CD4-positive, alpha-beta T cell treated with Interleukin-4 for 4 hours (primary cell): ENCODE measurements around the gene LPCAT1.
"Not testable (repeated sequence)": the region's sequence is repeated elsewhere in the genome, so short reads cannot be mapped to it uniquely, and the experiment has no call there.

Experiments used
- DNase-seq: peaks from one replicate; pipeline ENCODE4 v3.0.0-alpha.2; 2020

The LPCAT1 gene

DNA sequence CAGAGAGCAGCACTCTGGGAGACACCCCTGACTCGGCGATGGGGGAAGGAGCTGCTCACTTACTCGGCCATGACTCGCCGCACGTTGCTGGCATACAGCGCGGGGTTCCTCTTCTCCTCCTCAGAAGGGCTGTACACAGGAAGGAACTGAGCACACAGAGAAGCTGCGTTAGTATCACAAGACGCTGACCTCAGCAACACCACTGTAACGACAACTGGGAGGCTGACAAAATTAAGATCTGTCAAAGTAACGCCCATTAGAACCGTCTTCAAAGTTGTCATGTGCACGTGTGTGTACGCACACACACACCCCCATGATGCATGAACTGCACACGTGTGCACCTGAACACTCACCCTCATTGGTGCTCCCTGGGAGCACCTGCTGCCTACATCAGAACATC lies 46.4 kb downstream of the LPCAT1 start:
- DNase-seq = no peak

DNA sequence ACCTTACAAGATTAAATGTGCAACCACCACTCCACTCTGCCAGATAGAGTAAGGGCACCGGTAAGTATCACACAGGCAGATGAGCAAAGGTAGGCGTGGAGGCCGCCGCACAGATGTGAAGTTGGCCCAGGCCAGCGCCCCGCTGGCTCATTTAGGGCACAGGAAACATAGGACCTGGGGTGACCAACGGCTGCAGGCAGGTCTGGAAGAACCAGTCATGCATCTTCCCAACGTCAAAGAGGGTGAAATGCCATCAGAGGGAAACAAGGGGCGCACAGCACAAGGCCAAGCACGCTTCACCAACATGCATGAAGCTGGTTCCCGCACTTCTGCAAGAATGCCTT lies 46.8 kb downstream of the LPCAT1 start:
- no peak for DNase-seq

DNA sequence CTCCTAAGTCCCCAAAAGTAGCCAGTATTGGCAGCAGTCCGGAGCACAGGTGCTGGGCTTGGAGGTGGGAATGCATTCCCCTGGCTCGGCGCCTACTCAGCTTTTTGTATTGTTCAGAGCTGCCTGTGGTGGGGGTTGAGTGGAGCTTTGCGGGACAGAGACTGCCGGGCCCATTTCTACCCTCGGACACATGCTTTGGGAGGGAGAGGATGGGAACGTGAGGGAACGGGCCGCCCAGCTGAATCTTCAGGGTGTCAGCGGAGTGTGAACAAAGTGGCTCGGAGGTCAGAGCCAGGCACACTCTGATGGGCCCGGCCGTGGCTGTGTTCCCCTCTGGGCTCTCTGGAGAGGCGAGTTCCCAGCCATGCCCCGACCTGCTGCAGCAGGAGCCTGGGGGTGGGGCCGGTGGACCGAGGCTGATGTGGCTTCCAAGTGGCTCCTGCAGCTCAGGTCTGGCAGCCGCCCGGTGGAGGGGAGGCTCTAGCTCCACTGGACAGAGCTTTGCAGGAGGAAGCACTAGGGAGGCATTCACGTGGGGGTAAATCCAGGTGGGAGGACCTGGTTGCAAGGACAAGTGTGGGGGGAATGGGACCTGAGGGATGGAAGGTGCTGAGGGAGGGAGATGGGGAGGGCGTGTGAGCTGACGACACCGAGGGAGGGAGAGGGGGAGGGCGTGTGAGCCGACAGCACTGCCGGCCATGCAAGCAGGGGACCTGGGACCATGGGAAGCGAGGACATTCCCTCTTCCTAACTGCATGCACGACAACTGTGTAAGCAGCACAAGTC lies 47.4 kb downstream of the LPCAT1 start:
- DNase-seq = no peak

DNA sequence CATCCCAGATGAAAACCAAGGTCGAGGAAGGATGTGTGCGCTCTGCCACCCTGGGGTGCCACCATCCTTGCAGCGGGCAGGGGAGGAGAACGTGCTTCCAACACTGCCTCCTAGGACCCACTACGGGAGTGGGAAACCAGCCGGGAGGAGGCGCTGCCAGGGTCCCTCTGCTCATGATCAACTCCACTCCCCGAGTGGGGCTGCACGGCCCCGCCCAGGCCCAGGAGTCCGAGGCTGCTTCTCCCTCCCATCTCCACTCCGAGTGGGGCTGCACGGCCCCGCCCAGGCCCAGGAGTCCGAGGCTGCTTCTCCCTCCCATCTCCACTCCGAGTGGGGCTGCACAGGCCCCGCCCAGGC lies 48.2 kb downstream of the LPCAT1 start:
- DNase-seq = not testable (repeated sequence)

DNA sequence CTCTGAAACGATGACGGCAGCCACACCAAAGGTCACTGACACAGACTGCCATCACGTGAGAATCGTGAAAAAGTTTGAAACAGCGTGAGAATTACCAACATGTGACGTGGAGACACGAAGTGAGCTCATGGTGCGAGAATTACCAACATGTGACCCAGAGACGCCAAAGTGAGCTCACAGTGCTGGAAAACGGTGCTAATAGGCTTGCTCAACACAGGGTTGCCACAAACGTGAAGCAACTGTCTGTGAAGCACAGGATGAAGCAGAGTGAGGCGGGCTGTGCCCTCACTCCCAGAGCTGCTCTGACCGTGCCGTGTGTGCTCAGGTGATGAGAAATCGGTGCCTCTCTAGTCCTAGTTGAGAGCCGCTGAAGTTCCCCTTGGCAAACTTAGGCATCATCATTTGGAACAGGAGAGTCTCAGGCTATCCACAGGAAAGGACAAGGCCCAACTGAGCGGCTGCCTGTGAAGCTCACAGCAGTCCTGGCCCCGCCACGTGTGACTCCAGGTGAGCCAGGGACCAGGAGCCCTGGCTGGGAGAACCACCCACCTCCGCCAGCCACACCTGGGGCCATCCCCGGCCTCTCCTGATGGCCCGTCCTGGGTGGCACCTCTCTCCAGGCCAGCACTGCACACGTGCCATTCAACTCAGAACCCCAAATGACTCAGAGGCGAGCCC lies 48.8 kb downstream of the LPCAT1 start:
- DNase-seq = no peak

DNA sequence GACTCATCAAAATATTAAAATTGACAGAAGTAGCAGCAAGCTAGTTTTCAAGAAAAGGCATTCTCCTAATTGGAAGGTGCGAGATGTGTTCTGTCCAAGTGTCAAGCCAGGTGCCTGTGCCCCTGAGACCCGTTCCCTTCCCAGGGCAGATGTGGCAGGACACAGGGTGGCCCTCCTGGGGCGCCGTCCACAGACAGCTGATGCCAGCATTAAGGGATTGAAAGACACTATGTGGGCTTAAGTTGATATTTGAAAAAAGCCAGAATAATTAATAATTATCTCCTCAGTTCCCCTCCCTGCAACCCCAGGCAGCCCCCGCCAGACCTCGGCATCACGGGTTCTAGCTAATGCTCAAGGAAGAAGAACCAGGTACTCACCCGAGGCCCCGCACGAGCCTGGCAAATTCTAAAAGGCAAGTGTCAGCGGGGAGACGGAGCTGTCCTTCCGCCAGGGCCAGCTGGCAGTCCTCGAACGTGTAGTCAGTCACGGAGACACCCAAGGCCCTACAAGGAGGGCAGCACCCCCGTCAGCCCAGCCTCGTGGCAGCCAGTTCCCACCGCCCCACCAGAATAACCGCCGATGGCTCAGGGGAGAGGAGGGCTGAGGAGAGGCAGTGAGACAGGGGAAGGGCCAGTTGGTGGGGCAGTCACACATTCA lies 49.4 kb downstream of the LPCAT1 start:
- DNase-seq = no peak

DNA sequence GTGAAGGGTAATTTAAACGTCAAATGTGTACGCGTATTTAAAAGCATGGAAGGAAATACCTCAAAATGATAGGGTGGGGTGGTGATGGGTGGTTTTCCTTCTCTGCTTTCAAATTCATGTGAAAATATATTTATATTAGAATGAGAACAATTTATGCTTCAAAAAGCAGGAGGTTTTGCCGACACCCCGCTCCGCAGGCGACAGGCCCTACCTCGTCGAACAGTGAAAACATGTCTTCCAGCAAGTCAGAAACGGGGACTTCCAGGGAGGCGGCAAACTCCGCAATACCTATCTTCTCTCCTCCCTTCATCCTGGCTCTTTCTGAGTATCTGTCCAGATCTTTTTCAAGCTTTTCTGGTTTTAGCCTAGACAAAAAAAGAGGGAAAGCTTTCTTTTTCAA lies 50.0 kb downstream of the LPCAT1 start:
- DNase-seq = no peak

DNA sequence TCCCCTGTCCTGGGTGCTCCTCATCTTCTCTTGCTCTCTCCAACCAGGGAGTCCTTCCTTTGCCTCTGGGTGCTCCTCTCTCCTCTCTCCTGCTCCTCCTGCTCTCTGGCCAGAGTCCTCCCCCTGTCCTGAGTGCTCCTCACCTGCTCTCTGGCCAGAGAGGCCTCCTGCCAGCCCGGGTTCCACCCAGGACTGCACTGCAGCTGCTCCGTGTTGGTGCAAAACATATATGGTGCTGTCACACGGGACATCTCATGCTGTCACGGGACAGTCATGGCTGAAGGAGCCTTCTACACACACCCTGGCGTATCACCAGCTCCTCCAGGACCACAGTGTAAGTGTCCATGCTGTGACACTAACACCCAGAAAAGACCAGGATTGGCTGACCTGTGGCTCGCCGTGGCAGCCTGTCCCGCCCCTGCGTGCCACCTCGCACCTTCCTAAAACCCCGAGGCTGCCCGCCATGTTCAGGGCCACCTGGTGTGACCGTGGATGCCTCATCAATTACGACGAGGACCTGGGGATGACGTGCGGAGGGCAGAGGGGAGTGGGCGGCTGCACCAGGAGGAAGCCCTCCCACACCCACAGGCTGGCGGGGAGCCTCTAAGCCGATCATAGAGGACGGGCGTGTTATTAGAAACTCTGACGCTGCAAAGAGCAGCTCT lies 50.7 kb downstream of the LPCAT1 start:
- no peak for DNase-seq

DNA sequence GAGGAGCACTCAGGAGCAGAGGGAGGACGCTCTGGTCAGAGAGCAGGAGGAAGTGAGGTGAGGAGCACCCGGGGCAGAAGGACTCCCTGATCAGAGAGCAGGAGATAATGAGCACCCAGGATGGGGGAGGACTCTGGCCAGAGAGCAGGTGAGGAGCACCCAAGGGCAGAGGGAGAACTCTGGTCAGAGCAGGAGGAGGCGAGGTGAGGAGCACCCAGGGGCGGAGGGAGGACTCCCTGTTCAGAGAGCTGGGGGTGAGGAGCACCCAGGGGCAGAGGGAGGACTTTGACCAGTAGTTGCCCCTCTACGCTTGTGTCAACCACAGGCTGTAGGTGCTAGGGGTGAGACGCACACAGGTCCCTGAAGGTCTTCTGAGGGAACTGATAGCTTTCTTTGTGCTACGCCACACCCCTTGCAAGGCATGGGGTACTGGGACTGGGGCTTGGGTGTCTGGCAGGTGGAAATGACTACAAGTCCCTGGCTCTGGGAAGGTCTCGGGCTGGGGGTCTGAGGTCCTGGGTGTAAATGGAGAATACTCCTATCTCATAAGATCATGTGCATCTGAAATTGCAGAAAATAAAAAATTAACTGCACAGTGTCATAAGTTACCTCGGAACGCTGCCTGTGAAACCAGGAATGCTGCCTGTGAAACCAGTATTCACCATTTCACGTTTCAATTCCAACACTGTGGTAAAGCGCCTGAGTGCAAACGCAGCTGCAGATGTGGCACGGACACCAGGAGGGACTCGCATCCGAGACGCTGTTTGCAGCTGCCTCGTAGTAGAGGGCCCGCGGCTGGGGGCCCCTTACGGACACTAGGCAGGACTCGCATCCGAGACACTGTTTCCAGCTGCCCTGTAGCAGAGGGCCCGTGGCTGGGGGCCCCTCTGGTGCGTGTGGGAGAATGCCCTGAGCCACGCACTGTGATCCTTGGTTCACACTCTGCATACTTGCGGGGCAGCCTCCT lies 51.5 kb downstream of the LPCAT1 start:
- no peak for DNase-seq

DNA sequence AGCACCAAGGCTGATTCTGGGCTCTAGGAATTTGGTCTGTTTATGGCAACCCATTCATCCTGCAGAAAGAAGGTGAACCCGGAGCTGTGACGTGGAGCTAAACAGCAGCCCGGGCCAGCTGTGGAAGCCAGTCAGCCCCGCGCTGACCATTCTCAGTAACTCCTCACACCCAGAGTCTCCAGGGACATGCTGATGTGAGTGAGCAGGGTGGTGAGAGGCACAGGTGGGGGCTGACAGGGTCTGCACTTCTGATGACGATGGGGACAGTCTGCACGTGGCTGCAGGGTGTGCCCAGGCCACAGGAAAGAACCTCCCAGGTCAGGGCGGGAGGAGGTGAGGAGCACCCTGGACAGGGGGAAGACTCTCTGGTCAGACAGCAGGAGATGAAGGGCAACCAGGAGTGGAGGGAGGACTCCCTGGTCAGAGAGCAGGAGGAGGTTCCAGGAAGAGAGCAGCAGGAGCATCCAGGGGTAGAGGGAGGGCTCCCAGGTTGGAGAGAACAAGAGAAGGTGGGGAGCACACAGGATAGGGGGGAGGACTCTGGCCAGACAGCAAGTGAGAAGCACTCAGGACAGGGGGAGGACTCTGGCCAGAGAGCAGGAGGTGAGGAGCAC lies 52.4 kb downstream of the LPCAT1 start:
- no peak for DNase-seq

DNA sequence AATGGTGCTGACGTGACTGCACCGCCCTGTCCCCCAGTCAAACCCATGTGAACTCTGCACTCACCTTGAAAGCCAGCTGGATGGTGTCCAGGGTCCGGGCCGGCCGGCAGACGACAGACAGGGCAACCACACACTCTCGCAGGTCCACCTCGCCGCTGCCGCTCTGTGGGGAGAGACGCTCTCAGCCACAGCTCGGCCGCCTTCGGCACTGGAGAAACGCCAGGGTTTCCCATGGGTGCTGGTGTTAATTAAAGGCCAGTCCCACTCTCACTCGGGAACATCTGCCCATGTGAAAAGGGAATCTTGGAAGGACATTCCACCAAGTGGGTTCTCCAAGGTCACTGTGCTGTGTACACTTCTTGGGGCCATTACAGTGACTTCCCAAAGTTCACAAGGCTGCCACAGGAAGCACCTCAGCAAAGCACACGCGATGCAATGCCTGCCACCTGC lies 53.0 kb downstream of the LPCAT1 start:
- no peak for DNase-seq

DNA sequence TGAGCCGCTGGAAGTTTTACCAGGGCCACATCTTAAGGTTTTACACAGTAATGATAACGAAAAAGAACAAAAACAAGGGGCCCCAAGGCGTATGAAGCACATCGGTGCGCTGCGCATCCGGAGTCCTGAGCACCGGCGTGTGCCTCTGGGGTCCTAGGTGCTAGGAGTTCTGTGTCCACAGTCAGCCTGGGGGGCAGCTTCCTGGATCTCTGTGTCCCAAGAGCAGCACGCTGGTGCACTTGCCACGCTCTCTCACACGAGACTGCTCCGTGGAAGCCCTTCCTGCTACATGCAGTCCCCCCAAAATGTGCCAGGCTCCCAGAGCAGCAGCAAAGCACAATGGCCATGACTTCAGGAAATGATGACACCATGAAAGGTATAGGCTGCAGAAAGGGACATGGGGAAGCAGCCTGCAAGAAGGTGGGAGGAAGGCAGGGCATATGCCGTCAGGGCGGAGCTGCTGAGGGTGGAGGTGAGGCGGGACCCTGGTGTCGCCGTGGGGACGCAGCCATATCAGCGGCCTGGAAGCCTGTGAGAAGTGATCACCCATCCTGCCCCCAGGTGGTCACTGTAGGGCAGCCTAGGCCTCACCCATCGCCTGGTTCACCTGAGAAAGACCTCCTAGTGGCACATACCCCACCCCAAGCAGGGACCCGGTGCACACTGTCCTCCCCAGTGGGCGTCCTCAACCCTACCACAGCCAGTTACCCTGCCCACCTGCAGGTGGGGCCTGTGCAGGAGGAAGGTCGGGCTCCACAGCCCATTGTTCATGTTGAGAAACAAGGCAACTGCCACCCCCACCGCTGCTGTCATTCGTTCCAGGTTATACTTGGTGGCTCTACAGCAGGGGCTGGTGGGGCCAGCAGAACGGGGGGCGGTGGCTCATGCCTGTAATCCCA lies 54.9 kb downstream of the LPCAT1 start:
- DNase-seq = no peak

DNA sequence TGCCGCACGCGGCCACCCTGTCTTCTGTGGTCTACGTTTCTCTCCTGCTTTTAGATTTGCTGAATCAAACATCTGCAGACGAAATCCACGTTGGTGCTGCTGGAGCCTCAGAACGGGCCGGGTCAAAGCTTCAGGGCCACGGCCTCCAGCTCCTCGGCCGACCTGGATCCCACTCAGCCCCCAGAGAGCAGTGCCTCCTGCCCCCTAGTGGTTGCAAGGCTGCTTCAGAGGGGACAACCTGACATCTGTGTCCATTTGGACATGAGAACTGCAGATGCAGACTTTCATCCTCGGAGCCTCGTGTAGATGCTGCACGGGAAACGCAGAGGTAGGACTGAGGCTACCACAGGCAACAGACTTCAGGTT lies 55.5 kb downstream of the LPCAT1 start:
- no peak for DNase-seq

DNA sequence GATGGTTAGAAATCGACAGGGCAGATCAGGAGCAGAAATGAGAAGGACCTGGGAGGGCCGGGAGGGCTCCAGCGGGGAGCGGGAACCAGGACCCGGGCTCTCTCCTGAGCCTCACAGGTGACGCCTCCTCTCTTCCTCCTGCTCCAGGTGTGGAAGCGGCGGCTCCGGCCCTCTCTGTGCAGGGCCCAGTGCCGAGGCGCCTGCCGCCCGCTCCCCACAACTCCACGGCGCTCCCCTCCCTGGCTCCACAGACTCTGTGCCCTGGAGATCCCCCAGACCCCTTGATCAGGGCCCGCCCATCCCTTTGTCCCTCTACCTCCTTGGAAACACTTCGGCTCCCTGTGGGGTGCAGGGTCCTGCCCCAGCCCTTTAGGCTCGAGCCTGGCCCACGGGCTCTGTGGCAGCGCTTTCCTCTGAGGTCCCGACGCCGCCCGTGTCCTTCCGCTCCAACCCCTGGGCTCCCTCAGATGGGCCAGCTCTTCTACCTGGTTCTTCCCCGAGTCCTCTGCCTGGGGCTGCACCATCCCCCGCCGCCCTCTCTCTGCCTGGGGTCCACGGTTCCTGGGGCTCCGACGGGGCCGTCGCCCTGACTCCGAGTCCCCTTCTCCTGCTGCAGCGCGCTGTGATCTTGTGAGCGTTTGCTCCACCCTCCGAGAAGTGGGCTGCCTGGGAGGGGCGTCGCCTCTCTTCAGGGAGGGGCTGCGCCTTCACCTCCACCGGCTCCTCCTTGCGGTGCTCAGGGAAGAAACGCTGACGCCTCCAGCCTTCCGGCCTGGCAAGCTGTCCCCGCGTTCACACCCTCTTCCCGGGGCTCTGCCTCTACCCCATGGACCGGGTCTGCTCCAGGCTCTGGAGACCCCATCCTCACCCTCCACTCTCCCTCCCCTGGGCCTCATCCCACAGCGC lies 56.2 kb downstream of the LPCAT1 start:
- no peak for DNase-seq

DNA sequence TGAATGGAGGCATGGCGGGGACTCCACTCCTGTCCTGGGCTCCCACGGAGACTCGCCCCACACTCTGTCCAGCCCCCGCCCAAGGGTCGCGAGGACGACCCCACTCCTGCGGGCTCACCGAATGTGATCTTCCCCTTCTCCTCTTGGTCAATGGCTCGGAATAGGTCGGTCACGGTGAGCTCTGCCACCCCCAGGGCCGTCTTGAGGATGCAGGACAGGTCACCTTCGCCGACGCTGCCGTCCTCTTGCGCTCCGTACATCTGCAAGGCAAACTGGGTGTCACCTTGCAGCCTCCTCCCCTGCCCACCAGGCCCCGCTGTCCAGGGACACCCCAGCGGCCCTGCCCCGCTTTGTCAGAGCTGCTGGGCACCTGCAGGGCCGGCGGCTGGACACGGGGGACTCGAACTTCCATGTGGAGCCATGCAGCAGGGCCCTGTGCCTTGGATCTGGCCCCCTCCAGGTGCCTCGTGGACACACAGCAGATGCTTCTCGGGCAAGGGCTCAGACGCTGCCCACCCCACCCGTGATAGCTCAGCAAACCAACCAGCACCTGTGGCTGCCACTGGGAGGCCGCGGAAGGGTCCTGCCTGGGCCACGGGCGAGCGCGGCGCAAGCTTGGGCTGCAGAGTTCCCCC lies 57.0 kb downstream of the LPCAT1 start:
- DNase-seq = no peak

DNA sequence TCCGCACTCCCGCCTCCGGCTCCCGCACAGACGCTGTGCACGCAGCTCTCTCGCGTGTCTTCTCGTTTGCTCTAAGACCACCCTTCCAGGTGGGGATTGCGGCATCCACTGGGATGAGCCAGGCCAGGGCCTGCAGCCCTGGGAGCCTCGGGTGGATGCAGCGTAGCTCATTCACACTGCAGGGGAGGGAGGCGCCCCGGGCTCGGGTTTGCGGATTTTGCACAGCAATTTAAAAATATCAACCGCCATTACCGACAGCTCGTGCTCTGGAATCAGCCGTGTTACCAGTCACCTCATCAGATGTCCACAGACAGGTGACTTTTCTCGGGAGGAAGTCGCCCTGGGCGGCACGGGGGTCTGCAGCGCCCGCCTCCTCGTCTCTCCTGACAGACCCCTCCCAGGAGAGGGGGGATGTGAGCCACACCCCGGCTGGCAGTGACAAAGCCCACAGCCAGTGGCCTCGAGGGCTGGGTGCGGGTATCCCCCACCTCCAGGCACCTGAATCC lies 57.7 kb downstream of the LPCAT1 start:
- no peak for DNase-seq

DNA sequence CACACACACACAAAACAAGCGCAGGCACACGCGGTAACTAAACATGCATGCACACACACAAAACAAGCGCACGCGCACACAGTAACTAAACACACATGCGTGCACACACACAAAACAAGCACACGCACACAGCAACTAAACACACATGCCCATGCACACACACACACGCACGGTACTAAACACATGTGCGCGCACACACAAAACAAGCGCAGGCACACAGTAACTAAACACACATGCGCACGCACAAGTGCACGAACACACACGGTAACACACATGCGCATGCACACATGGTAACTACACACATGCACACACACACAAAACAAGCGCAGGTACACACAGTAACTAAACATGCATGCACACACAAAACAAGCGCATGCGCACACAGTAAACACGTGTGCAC lies 58.6 kb downstream of the LPCAT1 start:
- DNase-seq = no peak

DNA sequence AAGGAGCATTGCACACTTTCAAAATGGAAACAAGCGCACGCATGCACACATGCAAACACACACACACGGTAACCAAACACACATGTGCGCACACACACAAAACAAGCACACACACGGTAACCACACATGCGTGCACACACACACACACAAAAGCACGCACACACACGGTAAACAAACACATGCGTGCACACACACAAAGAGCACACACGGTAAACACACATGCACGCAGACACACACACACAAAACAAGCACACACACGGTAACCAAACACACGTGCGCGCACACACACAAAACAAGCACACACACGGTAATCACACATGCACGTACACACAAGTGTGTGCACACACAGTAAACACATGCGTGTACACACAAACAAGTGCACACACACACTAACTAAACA lies 59.2 kb downstream of the LPCAT1 start:
- DNase-seq = no peak

DNA sequence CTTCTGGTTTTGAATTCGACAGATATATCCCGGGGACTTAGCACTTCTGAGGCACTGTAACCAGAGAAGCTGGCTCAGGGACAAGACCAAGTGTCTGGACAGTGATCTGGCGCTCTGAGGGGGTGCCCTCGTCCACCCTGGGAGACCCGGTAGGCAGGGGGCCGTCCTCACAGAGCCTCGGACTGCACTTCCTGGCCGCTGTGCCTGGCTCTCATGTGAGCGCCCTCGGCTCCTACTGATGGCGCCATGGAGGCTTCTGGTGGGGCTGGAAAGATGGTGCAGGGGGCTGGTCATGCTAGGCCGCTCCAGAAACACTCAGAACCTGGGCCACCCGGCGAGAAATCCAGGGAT lies 59.7 kb downstream of the LPCAT1 start:
- DNase-seq = no peak
